ENCODE data around the gene NDST1. TPM values are rescaled to one million over a fixed set of nuclear protein-coding genes. Genes with fewer than 3 reads are reported as not detected.

The NDST1 gene
- total RNA-seq, 6 experiments from 2014 or later: 126 to 199 (median 147) TPM

- Mint-ChIP-seq H3K4me1 (ENCODE audit: low read depth) (no peaks in the 10 kb centered on the region), H3K36me3 (ENCODE audit: low read depth) (no peaks in the 10 kb centered on the region), H3K27me3 (ENCODE audit: insufficient read depth) (peaks cover 3% of the 10 kb centered on the region), H3K4me3 (no peak overlapping the region), H3K9me3 (no peaks in the 10 kb centered on the region), H3K27ac (no peak overlapping the region)
- TF ChIP-seq, protein P1, sequence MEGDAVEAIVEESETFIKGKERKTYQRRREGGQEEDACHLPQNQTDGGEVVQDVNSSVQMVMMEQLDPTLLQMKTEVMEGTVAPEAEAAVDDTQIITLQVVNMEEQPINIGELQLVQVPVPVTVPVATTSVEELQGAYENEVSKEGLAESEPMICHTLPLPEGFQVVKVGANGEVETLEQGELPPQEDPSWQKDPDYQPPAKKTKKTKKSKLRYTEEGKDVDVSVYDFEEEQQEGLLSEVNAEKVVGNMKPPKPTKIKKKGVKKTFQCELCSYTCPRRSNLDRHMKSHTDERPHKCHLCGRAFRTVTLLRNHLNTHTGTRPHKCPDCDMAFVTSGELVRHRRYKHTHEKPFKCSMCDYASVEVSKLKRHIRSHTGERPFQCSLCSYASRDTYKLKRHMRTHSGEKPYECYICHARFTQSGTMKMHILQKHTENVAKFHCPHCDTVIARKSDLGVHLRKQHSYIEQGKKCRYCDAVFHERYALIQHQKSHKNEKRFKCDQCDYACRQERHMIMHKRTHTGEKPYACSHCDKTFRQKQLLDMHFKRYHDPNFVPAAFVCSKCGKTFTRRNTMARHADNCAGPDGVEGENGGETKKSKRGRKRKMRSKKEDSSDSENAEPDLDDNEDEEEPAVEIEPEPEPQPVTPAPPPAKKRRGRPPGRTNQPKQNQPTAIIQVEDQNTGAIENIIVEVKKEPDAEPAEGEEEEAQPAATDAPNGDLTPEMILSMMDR (IDR thresholded peaks at IDR 0.05): no peak
- DNase-seq: no peak
These were observed 99.2 kb downstream of the NDST1 start for GRCh38 chr5:150607105-150607504.

Other genes starting within 250 kb of the NDST1 start
- gene CAMK2A, start 218.4 kb upstream of the NDST1 start, total RNA-seq (2021; fragmentation: NEBNext Ultra II Directional; extraction: Animal tissue kit (Norgen Biotek cat#: 25700)): under 1 TPM; 0.09 to 0.64 (median 0.18) TPM
- gene ARSI, start 205.2 kb upstream of the NDST1 start, total RNA-seq (2021; fragmentation: NEBNext Ultra II Directional; extraction: Animal tissue kit (Norgen Biotek cat#: 25700)): 1 to 10 TPM; 4.6 to 6.7 (median 4.9) TPM
- 10 to 100 TPM; 30.8 to 44.6 (median 38.5) TPM for gene TCOF1, start 150.4 kb upstream of the NDST1 start, total RNA-seq (2021; fragmentation: NEBNext Ultra II Directional; extraction: Animal tissue kit (Norgen Biotek cat#: 25700))
- under 1 TPM in 1 of 6 experiments, not detected in 5; 0.37 TPM for gene CD74, start 95.2 kb upstream of the NDST1 start, total RNA-seq (2021; fragmentation: NEBNext Ultra II Directional; extraction: Animal tissue kit (Norgen Biotek cat#: 25700))
- 1,000 to 10,000 TPM; 1,658 to 2,163 (median 1,911) TPM for gene RPS14, start 58.4 kb upstream of the NDST1 start, total RNA-seq (2021; fragmentation: NEBNext Ultra II Directional; extraction: Animal tissue kit (Norgen Biotek cat#: 25700))
- gene SYNPO, start 132.5 kb downstream of the NDST1 start, total RNA-seq (2021; fragmentation: NEBNext Ultra II Directional; extraction: Animal tissue kit (Norgen Biotek cat#: 25700)): 10 to 100 TPM; 35.6 to 50.7 (median 47.8) TPM
- under 1 TPM in 2 of 6 experiments, not detected in 4; 0.05 to 0.14 TPM for gene MYOZ3, start 153.1 kb downstream of the NDST1 start, total RNA-seq (2021; fragmentation: NEBNext Ultra II Directional; extraction: Animal tissue kit (Norgen Biotek cat#: 25700))
- gene RBM22, start 192.9 kb downstream of the NDST1 start, total RNA-seq (2021; fragmentation: NEBNext Ultra II Directional; extraction: Animal tissue kit (Norgen Biotek cat#: 25700)): 10 to 100 TPM; 32.6 to 40.2 (median 35.4) TPM